Gastroesophageal sphincter (tissue), 4 donors: ENCODE data around the gene MCOLN2. TPM values are rescaled to one million over a fixed set of nuclear protein-coding genes. Genes with fewer than 3 reads are reported as not detected.
"Not testable (repeated sequence)": the region's sequence is repeated elsewhere in the genome, so short reads cannot be mapped to it uniquely, and the experiment has no call there.

Experiments used
- ATAC-seq: fragments of 150-250 bp; one replicate; pipeline ENCODE4 v1.9.1; 2016; ENCODE audit warnings: mild to moderate bottlenecking, moderate library complexity
- H3K27ac ChIP-seq, 4 donors: fragments of 200-600 bp; sonication (generic) in 3 of 4; 1 replicate in 3 of 4; 2 replicates in 1 of 4; pipeline ENCODE4 v1.5.1; 2016 to 2019
- H3K27me3 ChIP-seq: fragments of 200-600 bp; sonication (generic); one replicate; pipeline ENCODE4 v1.5.1; 2019
- H3K36me3 ChIP-seq, 2 donors: fragments of 200-600 bp; sonication (generic); one replicate each; pipeline ENCODE4 v1.5.1; 2019; ENCODE audit warnings: control low read depth in 1 of 2
- H3K4me1 ChIP-seq, 3 donors: fragments of 200-600 bp; sonication (generic); 1 replicate in 2 of 3; 2 replicates in 1 of 3; pipeline ENCODE4 v1.5.1; 2016 to 2019; ENCODE audit warnings: control low read depth in 2 of 3
- H3K4me3 ChIP-seq, 2 donors: fragments of 200-600 bp; sonication (generic); one replicate each; pipeline ENCODE4 v1.5.1; 2019; ENCODE audit warnings: mild to moderate bottlenecking in 1 of 2, moderate library complexity in 1 of 2
- H3K9me3 ChIP-seq, 3 donors: fragments of 200-600 bp; sonication (generic); one replicate each; pipeline ENCODE4 v1.5.1; 2017 to 2019; ENCODE audit warnings: control low read depth in 2 of 3
- EP300 ChIP-seq: sonication (generic); formaldehyde crosslinking; IDR thresholded peaks from one replicate; pipeline ENCODE4 v1.6.1; 2017; ENCODE audit warnings: antibody characterized with exemption, mild to moderate bottlenecking
- POLR2A ChIP-seq, 2 donors: fragments of 450-650 bp; IDR thresholded peaks; one replicate each; pipeline ENCODE4 v1.6.1; 2017; ENCODE audit warnings: antibody characterized with exemption in 2 of 2, mild to moderate bottlenecking in 2 of 2, moderate library complexity in 1 of 2
- POLR2AphosphoS5 ChIP-seq: sonication (generic); formaldehyde crosslinking; IDR thresholded peaks from one replicate; pipeline ENCODE4 v1.6.1; 2017; ENCODE audit warnings: antibody characterized with exemption
- WGBS, 2 donors: methylation state at CpG; one replicate each; pipeline ENCODE4 v1.1.5; 2018; ENCODE audit warnings: low coverage in 1 of 2; 5-methylcytosine and 5-hydroxymethylcytosine counted together
- total RNA-seq, 4 donors: library from RNA; depleted of rRNA; stranded (reverse); fragments of >200 nt; gene quantifications; one replicate each; pipeline ENCODE4 v1.1.0, GENCODE V29; 2016
- TF ChIP-seq, protein P1 (sequence below), 4 experiments: fragments of 200-600 bp in 2 of 4; fragments of 450-650 bp in 2 of 4; sonication (generic) in 1 of 4; IDR thresholded peaks; one replicate each; pipeline ENCODE4 v1.5.1; 2017 to 2019; ENCODE audit warnings: antibody characterized with exemption in 4 of 4, mild to moderate bottlenecking in 2 of 4, moderate library complexity in 2 of 4

MCOLN2 gene
- total RNA-seq, 4 donors from 2014 or later, result 0.19 to 1.9 (median 0.69) TPM

DNA sequence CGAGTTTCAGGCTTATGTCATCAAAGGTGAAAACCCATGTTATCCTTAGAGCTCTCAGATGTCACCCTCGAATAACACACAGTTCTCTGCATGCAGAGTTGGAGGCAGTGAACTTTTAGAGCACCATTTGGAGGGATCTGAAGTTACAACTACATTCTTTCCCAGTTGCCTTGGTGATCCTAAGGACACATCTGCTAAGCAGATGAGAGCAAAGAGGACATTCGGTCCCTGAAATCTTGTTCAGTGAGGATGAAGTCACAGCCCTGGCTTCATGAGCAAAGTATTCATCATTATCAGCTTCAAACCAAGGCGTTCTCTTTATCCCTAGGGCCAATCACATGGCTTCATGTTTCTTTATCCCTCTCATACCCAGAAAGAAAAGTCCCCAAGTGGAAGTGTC, 23.1 kb upstream of the MCOLN2 start:
- no peaks in the 10 kb centered on the region for H3K36me3 ChIP-seq
- H3K4me1 ChIP-seq, result no peaks in the 10 kb centered on the region
- no peak overlapping the region for H3K27ac ChIP-seq
- peak; percentile 77 for ATAC-seq
- H3K4me3 ChIP-seq, result no peak overlapping the region
- 68 to 70% methylated on average over 4 of the region's 4 CpGs for WGBS, 2 donors
- TF ChIP-seq POLR2AphosphoS5, result no peak
- TF ChIP-seq, protein P1, sequence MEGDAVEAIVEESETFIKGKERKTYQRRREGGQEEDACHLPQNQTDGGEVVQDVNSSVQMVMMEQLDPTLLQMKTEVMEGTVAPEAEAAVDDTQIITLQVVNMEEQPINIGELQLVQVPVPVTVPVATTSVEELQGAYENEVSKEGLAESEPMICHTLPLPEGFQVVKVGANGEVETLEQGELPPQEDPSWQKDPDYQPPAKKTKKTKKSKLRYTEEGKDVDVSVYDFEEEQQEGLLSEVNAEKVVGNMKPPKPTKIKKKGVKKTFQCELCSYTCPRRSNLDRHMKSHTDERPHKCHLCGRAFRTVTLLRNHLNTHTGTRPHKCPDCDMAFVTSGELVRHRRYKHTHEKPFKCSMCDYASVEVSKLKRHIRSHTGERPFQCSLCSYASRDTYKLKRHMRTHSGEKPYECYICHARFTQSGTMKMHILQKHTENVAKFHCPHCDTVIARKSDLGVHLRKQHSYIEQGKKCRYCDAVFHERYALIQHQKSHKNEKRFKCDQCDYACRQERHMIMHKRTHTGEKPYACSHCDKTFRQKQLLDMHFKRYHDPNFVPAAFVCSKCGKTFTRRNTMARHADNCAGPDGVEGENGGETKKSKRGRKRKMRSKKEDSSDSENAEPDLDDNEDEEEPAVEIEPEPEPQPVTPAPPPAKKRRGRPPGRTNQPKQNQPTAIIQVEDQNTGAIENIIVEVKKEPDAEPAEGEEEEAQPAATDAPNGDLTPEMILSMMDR (IDR thresholded peaks at IDR 0.05), result no peak
- no peak for TF ChIP-seq POLR2A (IDR thresholded peaks at IDR 0.05)
- no peak for TF ChIP-seq EP300
- peaks cover 0 to 4% (median 0%) of the 10 kb centered on the region in 3 donors for H3K9me3 ChIP-seq
- H3K27me3 ChIP-seq, result no peaks in the 10 kb centered on the region

DNA sequence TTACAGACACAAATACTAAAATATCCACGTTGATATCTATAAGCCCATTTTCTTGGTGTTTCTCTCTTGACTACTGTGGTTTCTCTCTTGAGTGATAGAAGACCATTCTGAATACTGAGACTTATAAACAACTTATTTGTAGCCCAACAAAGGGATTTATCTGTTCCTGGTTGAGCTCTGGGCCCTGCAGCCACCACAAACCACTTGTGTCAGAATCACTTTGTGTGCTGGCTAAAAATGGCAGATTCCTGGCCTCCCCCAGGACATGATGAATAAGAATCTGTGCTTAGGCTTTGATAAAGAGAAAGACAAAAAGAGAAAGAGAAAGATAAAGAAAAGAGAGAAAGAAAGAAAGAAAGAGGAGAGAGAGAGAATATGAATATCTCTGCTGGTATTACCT, 18.9 kb upstream of the MCOLN2 start:
- Histone ChIP-seq H3K4me1 (no peaks in the 10 kb centered on the region), H3K4me3 (no peak overlapping the region), H3K9me3 (peaks cover 0 to 15% (median 0%) of the 10 kb centered on the region in 3 donors), H3K36me3 (no peaks in the 10 kb centered on the region), H3K27me3 (no peaks in the 10 kb centered on the region), H3K27ac (no peak overlapping the region)
- no peak for ATAC-seq
- 100% methylated on average over 1 of the region's 1 CpG for WGBS, 2 donors
- TF ChIP-seq POLR2A (IDR thresholded peaks at IDR 0.05), result no peak

DNA sequence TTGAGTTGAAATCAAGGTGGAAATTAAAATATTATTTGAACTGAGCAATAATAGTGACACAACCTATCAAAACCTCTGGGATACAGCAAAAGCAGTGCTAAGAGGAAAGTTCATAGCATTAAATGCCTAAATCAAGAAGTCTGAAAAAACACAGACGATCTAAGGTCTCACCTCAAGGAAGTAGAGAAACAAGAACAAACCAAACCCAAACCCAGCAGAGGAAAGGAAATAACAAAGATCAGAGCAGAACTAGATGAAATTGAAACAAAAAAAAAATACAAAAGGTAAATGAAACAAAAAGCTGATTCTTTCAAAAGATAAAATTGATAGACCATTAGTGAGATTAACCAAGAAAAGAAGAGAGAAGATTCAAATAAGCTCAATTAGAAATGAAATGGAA, 8.7 kb upstream of the MCOLN2 start:
- WGBS, 2 donors, result 69 to 92% methylated on average over 1 of the region's 1 CpG
- not testable (repeated sequence) for H3K36me3 ChIP-seq, ATAC-seq, H3K4me3 ChIP-seq, H3K4me1 ChIP-seq, H3K27ac ChIP-seq
- peaks cover 0 to 27% (median 0%) of the 10 kb centered on the region in 3 donors for H3K9me3 ChIP-seq
- peaks cover 36% of the 10 kb centered on the region for H3K27me3 ChIP-seq

DNA sequence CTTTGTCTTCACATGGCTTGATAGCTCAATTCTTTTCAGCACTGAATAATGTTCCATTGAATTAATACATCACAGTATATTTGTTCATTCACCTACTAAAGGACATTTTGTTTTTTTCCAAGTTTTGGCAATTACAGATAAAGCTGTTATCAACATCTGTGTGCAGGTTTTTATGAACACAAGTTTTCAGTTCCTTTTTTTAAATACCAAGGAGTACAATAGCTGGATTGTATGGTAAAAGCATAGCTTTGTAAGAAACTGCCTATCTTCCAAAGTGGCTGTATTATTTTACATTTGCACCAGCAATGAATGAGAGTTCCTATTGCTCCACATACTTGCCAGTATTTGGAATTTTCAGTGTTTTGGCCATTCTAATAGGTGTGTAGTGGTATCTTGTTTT, 4.8 kb upstream of the MCOLN2 start:
- TF ChIP-seq POLR2A (IDR thresholded peaks at IDR 0.05), result no peak
- TF ChIP-seq EP300, result no peak
- TF ChIP-seq, protein P1 (IDR thresholded peaks at IDR 0.05), result no peak
- no peak for TF ChIP-seq POLR2AphosphoS5
- Histone ChIP-seq H3K9me3 (peaks cover 0 to 17% (median 0%) of the 10 kb centered on the region in 3 donors), H3K27me3 (peaks cover 69% of the 10 kb centered on the region), H3K36me3 (no peaks in the 10 kb centered on the region), H3K4me1 (peaks cover 3 to 21% (median 6%) of the 10 kb centered on the region in 3 donors), H3K4me3 (no peak overlapping the region), H3K27ac (no peak overlapping the region)
- ATAC-seq, result no peak

DNA sequence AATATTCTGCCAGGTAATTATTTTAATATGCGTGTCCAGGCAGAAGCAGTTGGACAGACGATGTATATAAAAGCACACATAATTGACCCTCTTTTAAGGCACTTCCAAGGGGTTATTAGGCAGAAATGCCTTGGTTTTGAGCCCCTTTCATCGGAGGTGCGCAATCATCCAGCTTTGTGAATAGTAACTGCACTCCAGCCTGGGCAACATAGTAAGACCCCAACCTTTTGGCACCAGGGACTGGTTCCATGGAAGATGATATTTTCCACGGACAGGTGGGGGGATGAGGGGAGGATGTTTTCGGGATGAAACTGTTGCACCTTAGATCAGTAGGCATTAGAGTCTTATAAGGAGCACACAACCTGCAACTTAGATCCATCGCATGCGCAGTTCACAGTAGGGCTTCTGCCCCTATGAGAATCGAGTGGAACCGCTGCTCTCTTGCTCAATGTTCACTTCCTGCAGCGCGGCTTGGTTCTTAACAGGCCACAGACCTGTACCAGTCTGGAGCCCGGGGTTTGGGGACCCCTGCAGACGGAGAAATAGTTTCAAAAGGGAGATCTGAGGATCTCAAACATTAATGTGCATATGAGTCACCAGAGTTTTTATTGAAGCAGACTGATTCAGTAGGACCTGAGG, 1.8 kb upstream of the MCOLN2 start:
- no peak for TF ChIP-seq POLR2AphosphoS5
- TF ChIP-seq, protein P1 (IDR thresholded peaks at IDR 0.05), result no peak
- Histone ChIP-seq H3K4me1 (peaks cover 3 to 26% (median 9%) of the 10 kb centered on the region in 3 donors), H3K36me3 (no peaks in the 10 kb centered on the region), H3K9me3 (no peaks in the 10 kb centered on the region), H3K27ac (no peak overlapping the region), H3K4me3 (peak overlapping the region in 1 of 2 donors; percentile 59), H3K27me3 (peaks cover 74% of the 10 kb centered on the region)
- WGBS, 2 donors, result 39 to 40% methylated on average over 10 to 11 of the region's 14 CpGs
- no peak for ATAC-seq

DNA sequence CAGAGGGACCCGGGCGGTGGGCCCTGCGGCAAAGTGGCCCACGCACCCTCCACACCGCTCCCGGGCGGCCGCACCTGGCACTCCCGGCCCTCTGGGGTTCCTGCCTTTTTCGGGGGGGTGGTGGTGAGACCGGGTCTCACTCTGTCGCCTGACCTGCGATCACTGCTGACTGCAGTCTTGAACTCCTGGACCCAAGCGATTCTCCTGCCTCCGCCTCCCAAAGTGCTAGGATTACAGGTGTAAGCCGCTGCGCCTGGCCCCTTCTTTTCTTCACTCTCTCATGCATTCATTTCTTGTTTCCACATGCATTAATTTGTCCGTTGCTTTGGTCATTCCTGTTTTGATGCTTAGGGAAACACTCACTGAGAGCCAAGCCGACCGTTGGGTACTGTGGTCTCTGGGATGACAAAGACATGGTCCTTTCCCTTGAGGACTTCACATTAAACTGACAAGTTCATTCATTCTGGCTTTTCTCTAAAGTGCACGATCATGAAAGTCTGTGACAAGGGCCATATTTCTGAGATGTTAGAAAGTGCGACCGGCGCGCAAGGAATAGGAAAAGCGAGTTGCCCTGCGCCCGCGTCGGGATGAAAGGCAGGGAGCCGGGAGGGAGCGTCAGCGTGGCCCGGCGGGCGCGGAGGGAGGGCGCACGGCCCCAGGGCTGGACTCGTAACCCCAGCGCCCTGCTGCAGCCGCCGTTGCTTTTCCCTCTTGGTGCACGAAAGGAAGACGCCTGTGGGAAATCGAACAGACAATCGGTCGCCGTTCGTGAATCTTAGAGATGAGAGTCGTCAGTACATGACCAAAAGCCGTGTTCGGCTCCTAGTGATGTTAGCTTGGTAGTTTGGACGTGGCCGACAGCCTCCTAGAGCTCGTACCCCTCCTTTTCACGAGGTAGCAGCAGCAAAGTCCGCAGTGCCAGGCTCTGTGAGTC, 1.0 kb upstream of the MCOLN2 start:
- H3K36me3 ChIP-seq, result no peaks in the 10 kb centered on the region
- peak overlapping the region; percentile 17 to 59 for H3K4me3 ChIP-seq
- no peak for TF ChIP-seq POLR2A (IDR thresholded peaks at IDR 0.05)
- no peak for TF ChIP-seq EP300
- TF ChIP-seq POLR2AphosphoS5, result no peak
- TF ChIP-seq, protein P1 (IDR thresholded peaks at IDR 0.05), result no peak
- peak overlapping the region in 1 of 4 donors; percentile 2 for H3K27ac ChIP-seq
- H3K4me1 ChIP-seq, result peaks cover 3 to 26% (median 9%) of the 10 kb centered on the region in 3 donors
- no peak for ATAC-seq
- H3K27me3 ChIP-seq, result peaks cover 65% of the 10 kb centered on the region
- no peaks in the 10 kb centered on the region for H3K9me3 ChIP-seq
- 3 to 4% methylated on average over 20 to 33 of the region's 58 CpGs for WGBS, 2 donors
